Skeletal muscle cell (primary cell): Measurements from ENCODE around the gene LRP11.
"Not testable (repeated sequence)": the region's sequence is repeated elsewhere in the genome, so short reads cannot be mapped to it uniquely, and the experiment has no call there.

Experiments
- DNase-seq: peaks from one replicate; pipeline ENCODE4 v3.0.0-alpha.2; 2010; ENCODE audit warnings: low read depth
- H3K4me3 ChIP-seq: 2 replicates; pipeline ENCODE4 v1.5.1; 2011; ENCODE audit warnings: low read depth, mild to moderate bottlenecking, control low read depth, low read length, moderate library complexity

Gene LRP11

GRCh38 chr6:149899486-149899885, 35.3 kb upstream of the LRP11 start:
- DNase-seq = no peak
- no peak overlapping the region for H3K4me3 ChIP-seq

- no peak overlapping the region for H3K4me3 ChIP-seq
- DNase-seq = no peak
Observed at GRCh38 chr6:149898966-149899365, 34.8 kb upstream of the LRP11 start.

GRCh38 chr6:149897855-149898744, 33.9 kb upstream of the LRP11 start, which contains the start of gene RAET1E:
RAET1E (minus strand) TSS chr6:149898113; CDS start chr6:149890901, 7,212 bp downstream.
- H3K4me3 ChIP-seq = peak within 1 kb of the TSS; percentile 2

DNA sequence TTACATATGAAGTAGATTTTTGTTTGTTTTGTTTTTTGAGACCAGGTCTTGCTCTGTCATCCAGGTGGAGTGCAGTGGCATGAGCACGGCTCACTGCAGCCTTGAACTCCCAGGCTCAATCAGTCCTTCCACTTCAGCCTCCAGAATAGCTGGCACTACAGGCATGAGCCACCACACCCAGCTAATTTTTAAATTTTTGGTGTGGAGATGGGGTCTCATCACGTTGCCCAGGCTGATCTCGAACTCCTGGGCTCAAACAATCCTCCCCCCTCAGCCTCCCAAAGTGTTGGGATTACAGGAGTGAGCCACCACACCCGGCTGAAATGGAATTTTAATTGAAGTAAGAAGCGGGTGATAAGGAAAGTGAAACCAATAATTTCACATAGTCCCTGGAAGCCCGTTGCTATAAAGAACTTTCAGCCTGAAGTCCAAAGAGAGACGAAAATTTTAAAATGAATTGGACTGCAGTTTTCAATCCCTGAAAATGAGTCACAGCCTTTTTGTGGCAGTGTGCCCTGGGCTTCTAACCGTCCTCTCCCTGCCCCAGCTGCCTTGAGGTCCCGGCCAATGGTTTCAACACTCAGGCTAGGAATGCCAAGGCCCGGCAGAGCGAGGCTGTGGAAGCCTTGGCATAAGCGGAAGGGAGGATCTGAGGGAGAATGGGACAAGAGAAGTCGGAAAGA, 33.0 kb upstream of the LRP11 start:
- H3K4me3 ChIP-seq = peak overlapping the region; percentile 2
- DNase-seq = peak; percentile 71

More at GRCh38 chr6:149897855-149898744, 33.9 kb upstream of the LRP11 start, which contains the start of gene RAET1E:
- DNase-seq = no peak

- H3K4me3 ChIP-seq = no peak overlapping the region
- no peak for DNase-seq
Observed at GRCh38 chr6:149896491-149896890, 32.3 kb upstream of the LRP11 start.

- no peak overlapping the region for H3K4me3 ChIP-seq
- DNase-seq = no peak
Observed at GRCh38 chr6:149895833-149896271, 31.7 kb upstream of the LRP11 start.

GRCh38 chr6:149895048-149895590, 31.0 kb upstream of the LRP11 start:
- DNase-seq = peak; percentile 47
- no peak overlapping the region for H3K4me3 ChIP-seq

- DNase-seq, H3K4me3 ChIP-seq: not testable (repeated sequence)
Observed at GRCh38 chr6:149891864-149892263, 27.7 kb upstream of the LRP11 start.

GRCh38 chr6:149891259-149891658, 27.1 kb upstream of the LRP11 start:
- no peak overlapping the region for H3K4me3 ChIP-seq
- DNase-seq = no peak

DNA sequence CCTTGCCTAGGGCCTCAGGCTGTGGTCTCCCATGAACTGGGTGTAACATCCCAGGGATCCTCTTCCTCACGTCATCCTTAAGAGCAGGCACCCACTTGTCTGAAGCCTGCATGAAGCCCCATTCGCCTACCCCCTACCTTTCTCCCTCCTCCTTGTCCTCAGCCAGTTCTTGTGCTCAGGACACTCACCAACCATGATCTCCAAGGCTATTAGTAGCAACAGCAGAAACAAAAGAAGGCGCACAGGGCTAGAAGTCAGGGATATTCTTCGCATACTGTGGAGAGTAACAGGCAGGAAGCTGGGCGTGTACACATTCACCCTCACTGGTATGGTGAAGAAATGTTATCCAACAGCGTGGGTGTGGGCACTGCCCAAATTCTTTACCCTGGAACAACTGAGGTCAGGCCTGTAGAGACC, 26.5 kb upstream of the LRP11 start:
- H3K4me3 ChIP-seq = no peak overlapping the region
- DNase-seq = no peak

DNA sequence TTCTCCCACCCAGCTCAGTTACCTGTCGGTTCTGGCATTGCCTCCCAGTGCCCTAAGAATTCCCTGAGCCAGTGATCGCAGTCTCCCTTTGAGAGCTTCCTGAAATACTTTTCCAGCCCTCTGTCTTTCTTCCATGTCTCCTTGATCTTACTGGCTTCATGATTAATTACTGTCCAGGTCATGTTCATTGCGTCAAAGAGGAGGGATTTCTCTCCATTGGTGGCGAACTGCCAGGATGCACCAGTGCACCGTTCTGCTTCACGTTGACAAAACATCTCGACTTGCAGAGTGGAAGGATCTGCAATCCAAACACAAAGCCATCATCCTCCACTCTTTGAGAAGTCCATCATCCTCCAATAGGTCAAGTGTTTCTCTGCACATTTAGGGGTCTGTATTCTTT, 25.2 kb upstream of the LRP11 start:
- no peak overlapping the region for H3K4me3 ChIP-seq
- no peak for DNase-seq

DNA sequence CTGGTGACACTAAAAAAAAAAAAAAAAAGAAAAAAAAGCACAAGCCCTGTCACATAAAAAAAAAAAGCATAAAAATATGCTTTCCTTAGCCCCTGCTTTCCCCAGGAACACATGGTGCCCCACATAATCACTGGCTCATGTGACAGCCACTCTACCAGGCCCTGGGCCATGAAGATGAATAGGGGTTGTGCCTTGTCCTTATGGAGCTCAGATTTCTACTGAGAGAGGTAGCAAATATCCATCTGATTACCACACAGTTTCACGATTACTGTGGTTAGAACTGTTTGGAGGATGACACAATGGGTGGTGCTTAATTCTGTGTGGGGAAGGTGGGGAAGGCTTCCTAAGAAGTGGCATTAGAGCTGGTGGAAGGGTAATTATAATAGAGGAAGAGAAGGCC, 24.5 kb upstream of the LRP11 start:
- DNase-seq = no peak

GRCh38 chr6:149888093-149888492, 23.9 kb upstream of the LRP11 start:
- no peak overlapping the region for H3K4me3 ChIP-seq
- no peak for DNase-seq

More for the DNA sequence above, 24.5 kb upstream of the LRP11 start:
- H3K4me3 ChIP-seq = no peak overlapping the region

DNA sequence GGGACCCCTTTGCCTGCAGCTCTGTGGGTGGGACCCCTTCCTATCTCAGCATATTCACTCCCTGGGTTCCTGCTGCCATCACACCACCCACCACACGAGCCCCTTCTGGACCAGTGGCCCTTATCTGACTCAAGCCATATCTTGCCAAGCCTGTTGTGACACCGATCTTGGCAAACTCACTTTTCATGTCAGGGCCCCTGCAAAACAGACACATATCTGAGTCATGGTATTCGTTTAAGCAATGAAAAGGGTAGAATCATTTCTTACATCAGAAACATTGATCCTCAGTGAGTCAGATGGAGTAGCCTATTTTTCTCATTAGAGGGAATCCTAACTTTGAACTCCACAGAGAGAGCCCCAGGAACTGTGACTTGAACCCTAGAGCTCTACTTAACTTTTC, 23.2 kb upstream of the LRP11 start:
- no peak for DNase-seq
- H3K4me3 ChIP-seq = no peak overlapping the region

- DNase-seq = no peak
- no peak overlapping the region for H3K4me3 ChIP-seq
Observed at GRCh38 chr6:149885888-149886287, 21.7 kb upstream of the LRP11 start.

DNA sequence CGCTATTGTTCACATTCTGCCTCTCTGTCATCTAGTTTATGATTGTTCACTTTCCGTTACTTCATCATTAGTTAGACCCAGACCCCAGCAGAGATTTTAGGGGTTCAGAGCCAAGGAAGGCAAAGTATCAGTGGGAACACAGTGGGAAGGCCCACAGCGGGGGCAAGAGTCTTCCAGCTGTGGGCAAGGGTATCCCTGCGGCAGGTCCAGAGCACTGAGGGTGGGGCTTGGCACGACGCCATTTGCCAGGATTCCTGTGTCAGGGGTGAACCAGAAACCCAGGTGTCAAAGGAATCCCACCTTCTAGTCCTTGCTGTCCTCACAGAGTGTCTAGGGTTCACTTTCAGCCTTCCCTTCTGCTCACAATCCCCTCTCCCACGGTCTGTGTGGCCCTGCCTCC, 20.5 kb upstream of the LRP11 start:
- H3K4me3 ChIP-seq = no peak overlapping the region
- no peak for DNase-seq

- DNase-seq = no peak
- H3K4me3 ChIP-seq = no peak overlapping the region
Observed at GRCh38 chr6:149884215-149884614, 20.1 kb upstream of the LRP11 start.

DNA sequence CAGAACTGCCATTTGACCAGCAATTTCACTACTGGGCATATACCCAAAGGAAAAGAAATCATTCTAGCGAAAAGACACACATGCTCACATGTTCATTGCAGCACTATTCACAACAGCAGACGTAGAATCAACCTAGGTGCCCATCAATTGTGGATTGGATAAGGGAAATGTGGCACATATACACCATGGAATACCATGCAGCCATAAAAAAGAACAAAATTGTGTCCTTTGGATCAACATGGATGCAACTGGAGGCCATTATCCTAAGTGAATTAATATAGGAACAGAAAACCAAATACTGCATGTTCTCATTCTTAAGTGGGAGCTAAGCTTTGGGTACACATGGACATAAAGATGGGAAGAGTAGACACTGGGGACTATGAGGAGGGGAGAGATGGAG, 17.7 kb upstream of the LRP11 start:
- no peak for DNase-seq
- H3K4me3 ChIP-seq = no peak overlapping the region

- DNase-seq = no peak
Observed at GRCh38 chr6:149881066-149881766, 17.1 kb upstream of the LRP11 start.

GRCh38 chr6:149877659-149878058, 13.5 kb upstream of the LRP11 start:
- DNase-seq = no peak
- no peak overlapping the region for H3K4me3 ChIP-seq

More at GRCh38 chr6:149881066-149881766, 17.1 kb upstream of the LRP11 start:
- no peak overlapping the region for H3K4me3 ChIP-seq
